BLaER1 treated with 17β-estradiol and CSF1 and Interleukin-3, amounts not matched to agents 10 nM and 100 nM (cell line): Measurements from ENCODE around the gene OTUD4.

Experiments used
- H3K27ac ChIP-seq, 11 experiments: shearing (Covaris generic); formaldehyde crosslinking; 2 replicates each; pipeline ENCODE4 v1.8.1; 2022
- H3K27me3 ChIP-seq, 11 experiments: shearing (Covaris generic); formaldehyde crosslinking; 2 replicates each; pipeline ENCODE4 v1.8.1; 2022
- H3K36me3 ChIP-seq, 11 experiments: shearing (Covaris generic); formaldehyde crosslinking; 2 replicates each; pipeline ENCODE4 v1.8.1; 2022
- H3K4me1 ChIP-seq, 10 experiments: shearing (Covaris generic); formaldehyde crosslinking; 2 replicates each; pipeline ENCODE4 v1.8.1; 2022
- H3K4me2 ChIP-seq, 11 experiments: shearing (Covaris generic); formaldehyde crosslinking; 2 replicates each; pipeline ENCODE4 v1.8.1; 2022
- H3K4me3 ChIP-seq, 10 experiments: shearing (Covaris generic); formaldehyde crosslinking; 2 replicates each; pipeline ENCODE4 v1.8.1; 2022
- H3K9ac ChIP-seq, 11 experiments: shearing (Covaris generic); formaldehyde crosslinking; 2 replicates each; pipeline ENCODE4 v1.8.1; 2022
- H3K9me3 ChIP-seq, 11 experiments: shearing (Covaris generic); formaldehyde crosslinking; replicated peaks in 1 of 11; 2 replicates each; pipeline ENCODE4 v1.8.1; 2022
- H4K20me1 ChIP-seq, 11 experiments: shearing (Covaris generic); formaldehyde crosslinking; 2 replicates each; pipeline ENCODE4 v1.8.1; 2022
- Cebpa-rat ChIP-seq, 11 experiments: shearing (Covaris generic); IDR thresholded peaks; 2 replicates each; pipeline ENCODE4 v1.8.1; 2022

The OTUD4 gene

DNA sequence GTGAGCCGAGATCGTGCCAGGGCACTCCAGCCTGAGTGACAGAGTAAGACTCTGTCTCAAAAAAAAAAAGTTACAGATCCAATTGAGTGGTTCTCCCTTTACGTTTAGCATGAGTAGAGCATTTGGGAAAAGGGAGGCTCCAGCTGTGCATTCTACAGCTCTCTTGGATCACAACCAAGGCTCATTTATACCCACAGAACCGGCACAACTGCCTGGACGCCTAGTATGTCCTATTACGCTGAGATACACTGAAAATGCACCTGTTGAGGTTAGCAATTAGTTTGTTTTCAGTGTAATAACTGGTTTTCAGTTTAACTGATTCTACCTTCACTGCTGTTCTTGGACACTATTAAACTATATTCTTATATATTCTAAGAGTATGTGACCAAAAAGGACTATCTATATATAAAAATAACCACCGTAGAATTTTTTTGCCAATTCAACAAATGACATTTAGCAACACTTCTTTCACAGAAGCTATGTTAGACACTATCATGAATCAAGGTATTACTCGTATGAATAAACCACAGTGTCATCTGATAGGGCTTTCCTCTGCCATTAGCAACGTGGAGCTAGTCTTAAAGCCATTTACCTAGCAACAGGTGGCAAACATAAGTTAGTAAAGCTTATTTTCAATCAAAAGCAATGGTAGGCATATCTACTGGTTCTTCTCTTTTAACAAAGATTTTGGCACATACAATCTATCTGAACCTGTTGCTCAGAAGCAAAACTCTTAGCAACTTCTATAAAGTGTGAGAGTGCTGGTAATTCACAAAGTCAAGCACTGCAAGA, 3.6 kb downstream of the OTUD4 start:
- H3K9ac ChIP-seq: peak overlapping the region; percentile 91 to 97 (median 95); a peak in 21 of 22 replicates
- TF ChIP-seq Cebpa-rat (IDR thresholded peaks at IDR 0.05): no peak
- peaks cover 32 to 47% (median 35%) of the 10 kb centered on the region in 10 experiments for H3K4me1 ChIP-seq
- peak overlapping the region; percentile 43 to 97 (median 97); a peak in 20 of 22 replicates for H3K27ac ChIP-seq
- peaks cover 26 to 46% (median 39%) of the 10 kb centered on the region in 11 experiments for H3K36me3 ChIP-seq
- H3K27me3 ChIP-seq: no peaks in the 10 kb centered on the region
- peak overlapping the region; percentile 79 to 98 (median 91) for H3K4me2 ChIP-seq
- H3K9me3 ChIP-seq: no peaks in the 10 kb centered on the region; a peak in 1 of 22 replicates
- peak overlapping the region; percentile 69 to 87 (median 78) for H3K4me3 ChIP-seq
- H4K20me1 ChIP-seq: peaks cover 33 to 76% (median 68%) of the 10 kb centered on the region in 11 experiments; a peak in 20 of 22 replicates

DNA sequence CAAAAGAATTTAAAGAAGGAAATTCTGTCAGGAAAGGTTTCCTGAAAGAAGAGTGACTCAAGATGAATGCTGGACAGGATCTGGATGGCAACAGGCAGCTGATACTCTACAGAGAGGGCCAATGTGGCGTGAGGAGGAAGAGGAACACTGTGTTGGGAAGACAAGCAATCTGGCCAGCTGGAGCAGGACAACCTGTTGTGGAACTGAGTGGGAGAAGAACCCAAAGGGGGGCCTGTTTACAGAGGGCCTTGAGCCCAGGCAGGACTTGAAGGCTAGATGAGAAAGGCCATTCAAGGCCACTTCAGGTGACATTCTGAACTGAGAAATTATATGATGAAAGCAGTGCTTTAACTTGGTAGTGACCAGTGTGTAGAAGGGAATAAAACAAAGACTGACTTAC, 8.5 kb downstream of the OTUD4 start:
- peaks cover 35 to 99% (median 91%) of the 10 kb centered on the region in 11 experiments; a peak in 20 of 22 replicates for H4K20me1 ChIP-seq

DNA sequence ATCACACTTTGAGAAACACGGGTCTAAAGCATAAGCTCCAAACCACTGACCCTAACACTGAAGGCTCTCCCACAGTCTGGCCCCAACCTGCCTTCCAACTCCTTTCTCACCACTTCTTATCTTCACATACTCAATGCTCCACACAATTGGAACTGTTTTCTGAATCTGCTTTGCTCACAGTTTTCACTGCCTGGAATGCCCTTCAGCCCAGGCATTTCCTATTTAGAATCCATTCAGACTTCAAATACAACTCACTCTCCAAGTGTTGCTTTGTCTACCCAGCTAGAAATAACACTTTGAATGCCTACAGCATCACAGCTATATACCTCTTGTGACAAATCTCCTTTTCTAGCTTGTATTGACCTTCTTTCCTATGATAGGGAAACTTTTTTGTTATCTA, 10.2 kb downstream of the OTUD4 start:
- H3K9ac ChIP-seq: no peak overlapping the region
- no peaks in the 10 kb centered on the region; a peak in 2 of 22 replicates for H3K9me3 ChIP-seq
- H3K36me3 ChIP-seq: peaks cover 77 to 100% (median 98%) of the 10 kb centered on the region in 11 experiments
- no peak for TF ChIP-seq Cebpa-rat (IDR thresholded peaks at IDR 0.05)
- no peak overlapping the region for H3K27ac ChIP-seq
- no peaks in the 10 kb centered on the region for H3K27me3 ChIP-seq
- H3K4me2 ChIP-seq: no peak overlapping the region
- H4K20me1 ChIP-seq: peaks cover 30 to 99% (median 84%) of the 10 kb centered on the region in 11 experiments; a peak in 20 of 22 replicates
- H3K4me1 ChIP-seq: peaks cover 0 to 18% (median 2%) of the 10 kb centered on the region in 10 experiments; a peak in 7 of 20 replicates
- H3K4me3 ChIP-seq: no peak overlapping the region

More for the DNA sequence above, 8.5 kb downstream of the OTUD4 start:
- Histone ChIP-seq H3K9ac (no peak overlapping the region), H3K4me2 (no peak overlapping the region), H3K9me3 (no peaks in the 10 kb centered on the region; a peak in 2 of 22 replicates), H3K27me3 (no peaks in the 10 kb centered on the region), H3K36me3 (peaks cover 61 to 93% (median 87%) of the 10 kb centered on the region in 11 experiments), H3K4me1 (peaks cover 14 to 35% (median 19%) of the 10 kb centered on the region in 10 experiments), H3K4me3 (no peak overlapping the region), H3K27ac (no peak overlapping the region)
- no peak for TF ChIP-seq Cebpa-rat (IDR thresholded peaks at IDR 0.05)

DNA sequence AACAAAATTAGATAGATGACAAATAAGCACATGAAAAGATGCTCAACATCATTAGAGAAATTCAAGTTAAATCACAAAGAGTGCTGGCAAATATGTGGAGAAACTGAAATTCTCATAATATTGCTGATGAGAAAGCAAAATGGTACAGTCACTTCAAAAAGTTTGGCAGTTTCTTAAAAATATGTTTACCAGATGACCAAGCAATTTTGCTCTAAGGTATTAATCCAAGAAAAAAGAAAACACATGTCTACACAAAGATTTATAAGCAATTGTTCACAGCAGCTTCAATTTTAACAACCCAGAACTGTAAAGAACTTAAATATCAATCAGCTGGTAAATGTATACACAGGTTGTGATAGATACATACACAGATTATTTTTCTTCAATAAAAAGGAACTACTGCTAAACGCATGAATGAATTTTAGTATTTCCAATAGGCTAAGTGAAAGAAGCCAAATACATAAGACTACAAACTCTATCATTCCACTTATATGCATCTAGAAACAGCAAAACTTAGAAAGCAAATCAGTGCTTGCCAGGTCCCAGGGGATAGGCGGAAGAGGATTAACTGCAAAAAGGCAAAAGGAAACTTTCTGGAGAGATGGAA, 11.7 kb downstream of the OTUD4 start:
- peaks cover 25 to 86% (median 68%) of the 10 kb centered on the region in 11 experiments; a peak in 20 of 22 replicates for H4K20me1 ChIP-seq
- H3K9ac ChIP-seq: no peak overlapping the region
- no peak for TF ChIP-seq Cebpa-rat (IDR thresholded peaks at IDR 0.05)
- no peak overlapping the region for H3K4me3 ChIP-seq
- no peaks in the 10 kb centered on the region; a peak in 2 of 22 replicates for H3K9me3 ChIP-seq
- H3K4me2 ChIP-seq: no peak overlapping the region
- H3K27ac ChIP-seq: no peak overlapping the region
- no peaks in the 10 kb centered on the region for H3K27me3 ChIP-seq
- peaks cover 0 to 16% (median 0%) of the 10 kb centered on the region in 10 experiments; a peak in 1 of 20 replicates for H3K4me1 ChIP-seq
- peaks cover 82 to 100% (median 95%) of the 10 kb centered on the region in 11 experiments for H3K36me3 ChIP-seq

DNA sequence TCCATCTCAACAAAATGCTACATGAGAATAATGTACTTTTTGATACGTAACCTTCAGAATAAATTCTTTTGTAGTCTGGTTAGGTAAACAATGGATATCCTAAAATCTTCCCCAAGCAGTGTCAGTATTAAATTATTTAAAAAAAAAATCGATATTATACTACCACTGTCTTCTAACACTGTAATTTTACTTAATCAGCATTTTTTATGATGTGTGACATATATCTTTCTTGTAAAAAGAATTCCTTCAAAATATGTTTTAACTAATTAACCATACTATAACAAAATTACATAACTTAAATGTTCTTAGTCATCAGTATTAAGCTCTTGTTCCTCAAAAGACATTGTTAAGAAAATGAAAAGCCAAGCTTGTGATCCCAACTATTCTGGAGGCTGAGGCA, 12.5 kb downstream of the OTUD4 start:
- TF ChIP-seq Cebpa-rat (IDR thresholded peaks at IDR 0.05): no peak
- H3K4me2 ChIP-seq: no peak overlapping the region
- no peaks in the 10 kb centered on the region; a peak in 1 of 22 replicates for H3K9me3 ChIP-seq
- no peak overlapping the region for H3K9ac ChIP-seq
- peaks cover 82 to 100% (median 95%) of the 10 kb centered on the region in 11 experiments for H3K36me3 ChIP-seq
- peaks cover 25 to 79% (median 61%) of the 10 kb centered on the region in 11 experiments; a peak in 20 of 22 replicates for H4K20me1 ChIP-seq
- no peak overlapping the region for H3K4me3 ChIP-seq
- H3K27me3 ChIP-seq: no peaks in the 10 kb centered on the region
- no peak overlapping the region for H3K27ac ChIP-seq
- H3K4me1 ChIP-seq: peaks cover 0 to 16% (median 0%) of the 10 kb centered on the region in 10 experiments; a peak in 1 of 20 replicates

DNA sequence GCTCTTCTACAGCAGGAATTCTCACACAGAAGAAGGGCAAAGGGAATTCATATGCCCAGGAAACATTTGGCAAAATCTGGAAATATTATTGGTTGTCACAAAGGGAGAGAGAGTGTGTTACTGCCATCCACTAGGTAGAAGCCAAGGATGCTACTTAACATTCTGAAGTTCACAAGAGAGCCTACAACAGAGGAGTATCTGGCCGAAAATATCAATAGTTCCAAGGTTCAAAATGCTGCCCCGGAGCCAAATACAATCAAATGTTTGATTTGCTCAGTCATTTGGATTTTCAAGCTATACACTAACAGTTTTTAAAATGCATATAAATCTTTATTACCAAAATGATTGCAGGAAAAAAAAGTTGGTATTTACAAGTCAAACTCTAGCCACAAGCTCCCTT, 18.8 kb downstream of the OTUD4 start:
- Histone ChIP-seq H3K4me2 (no peak overlapping the region), H3K4me1 (no peaks in the 10 kb centered on the region), H3K9ac (no peak overlapping the region), H3K27me3 (no peaks in the 10 kb centered on the region), H4K20me1 (peaks cover 26 to 78% (median 48%) of the 10 kb centered on the region in 11 experiments; a peak in 19 of 22 replicates), H3K4me3 (no peak overlapping the region), H3K36me3 (peaks cover 89 to 100% (median 95%) of the 10 kb centered on the region in 11 experiments), H3K27ac (no peak overlapping the region), H3K9me3 (no peaks in the 10 kb centered on the region)
- TF ChIP-seq Cebpa-rat (IDR thresholded peaks at IDR 0.05): no peak

DNA sequence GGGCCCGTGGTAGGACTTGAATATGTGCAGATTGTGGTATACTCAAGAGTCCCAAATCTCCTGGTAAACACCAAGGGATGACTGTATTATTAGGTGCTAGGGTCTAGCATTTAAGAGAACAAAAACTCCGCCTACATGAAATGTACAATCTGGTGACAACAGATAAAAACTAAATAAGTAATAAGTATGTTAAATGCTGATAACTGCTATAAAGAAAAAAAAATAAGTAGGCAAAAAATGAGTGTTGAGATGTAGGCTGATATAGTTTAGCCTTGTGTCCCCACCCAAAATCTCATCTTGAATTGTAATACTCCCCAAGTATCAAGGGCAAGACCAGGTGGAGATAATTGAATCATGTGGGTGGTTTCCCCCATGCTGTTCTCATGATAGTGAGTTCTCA, 23.4 kb downstream of the OTUD4 start:
- Histone ChIP-seq H3K9ac (no peak overlapping the region), H3K9me3 (no peaks in the 10 kb centered on the region), H3K4me2 (no peak overlapping the region), H3K4me3 (no peak overlapping the region), H3K27ac (no peak overlapping the region), H3K27me3 (no peaks in the 10 kb centered on the region), H3K4me1 (peaks cover 0 to 11% (median 0%) of the 10 kb centered on the region in 10 experiments; a peak in 2 of 20 replicates), H4K20me1 (peaks cover 17 to 76% (median 43%) of the 10 kb centered on the region in 11 experiments; a peak in 20 of 22 replicates), H3K36me3 (peaks cover 88 to 100% (median 99%) of the 10 kb centered on the region in 11 experiments)
- no peak for TF ChIP-seq Cebpa-rat (IDR thresholded peaks at IDR 0.05)

DNA sequence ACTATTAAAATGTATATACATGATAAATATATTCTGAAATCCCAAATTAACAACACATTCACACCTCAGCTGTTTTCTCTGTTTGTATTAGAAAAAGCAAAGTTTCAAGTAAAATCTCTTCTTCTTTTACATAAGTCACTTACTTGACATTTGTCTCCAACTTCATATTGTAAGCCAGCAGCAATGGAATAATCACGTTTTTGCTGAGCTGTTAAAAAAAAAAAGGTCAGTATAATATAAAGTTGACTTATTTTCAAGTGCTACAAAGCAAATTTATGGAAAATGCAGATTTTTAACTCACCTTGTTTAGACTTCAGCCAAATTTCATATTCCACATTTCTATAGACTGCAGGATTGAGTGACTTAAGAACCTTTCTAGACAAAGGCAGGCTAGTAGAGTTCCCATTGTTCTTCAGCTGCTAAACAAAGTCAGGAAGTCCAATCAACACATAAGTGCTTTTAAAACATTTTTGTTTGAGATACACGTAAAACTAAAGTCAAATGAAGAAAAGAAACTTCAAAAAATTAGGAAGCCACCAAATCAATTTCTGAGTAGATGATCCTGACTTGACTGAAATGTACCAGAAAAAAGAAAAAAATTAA, 25.0 kb downstream of the OTUD4 start:
- Histone ChIP-seq H3K4me2 (no peak overlapping the region), H4K20me1 (peaks cover 12 to 63% (median 27%) of the 10 kb centered on the region in 11 experiments; a peak in 18 of 22 replicates), H3K9ac (no peak overlapping the region), H3K4me1 (peaks cover 0 to 11% (median 0%) of the 10 kb centered on the region in 10 experiments; a peak in 2 of 20 replicates), H3K27ac (no peak overlapping the region), H3K4me3 (no peak overlapping the region), H3K9me3 (no peaks in the 10 kb centered on the region), H3K27me3 (no peaks in the 10 kb centered on the region), H3K36me3 (peaks cover 86 to 100% (median 99%) of the 10 kb centered on the region in 11 experiments)
- no peak for TF ChIP-seq Cebpa-rat (IDR thresholded peaks at IDR 0.05)
